Fibroblast of pulmonary artery (primary cell): Measurements from ENCODE around the gene SIX4.

Experiments
- DNase-seq: peaks from one replicate; pipeline ENCODE4 v3.0.0-alpha.2; 2010; ENCODE audit warnings: low read depth
- H3K4me3 ChIP-seq: replicated peaks from 2 replicates; pipeline ENCODE4 v1.5.1; 2011; ENCODE audit warnings: low read depth, mild to moderate bottlenecking, control low read depth, low read length, moderate library complexity
- TF ChIP-seq, protein P1 (sequence below): IDR thresholded peaks from 2 replicates; pipeline ENCODE4 v1.5.1; 2011; ENCODE audit warnings: mild to moderate bottlenecking, control low read depth, low read length, inconsistent platforms; ENCODE audit errors: missing control alignments

SIX4 gene

DNA sequence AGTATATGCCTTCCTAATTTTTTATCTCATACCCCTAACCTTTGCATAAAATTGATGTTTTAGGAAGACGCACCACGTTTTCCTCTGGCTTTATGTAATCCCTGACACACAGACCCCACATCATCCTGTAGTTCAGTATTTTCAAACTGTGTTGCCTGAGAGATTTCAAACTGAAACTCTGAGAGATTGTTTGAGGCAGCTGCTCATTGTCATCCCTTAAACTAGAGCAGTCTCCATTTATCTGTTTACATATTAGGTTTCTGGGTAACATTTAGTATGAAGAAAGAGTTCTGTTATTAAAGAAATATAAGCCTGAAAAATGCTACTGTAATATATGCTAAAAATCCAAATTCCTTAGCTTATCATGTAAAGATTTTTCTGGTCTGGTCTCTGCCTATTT, 34.7 kb upstream of the SIX4 start:
- TF ChIP-seq, protein P1, sequence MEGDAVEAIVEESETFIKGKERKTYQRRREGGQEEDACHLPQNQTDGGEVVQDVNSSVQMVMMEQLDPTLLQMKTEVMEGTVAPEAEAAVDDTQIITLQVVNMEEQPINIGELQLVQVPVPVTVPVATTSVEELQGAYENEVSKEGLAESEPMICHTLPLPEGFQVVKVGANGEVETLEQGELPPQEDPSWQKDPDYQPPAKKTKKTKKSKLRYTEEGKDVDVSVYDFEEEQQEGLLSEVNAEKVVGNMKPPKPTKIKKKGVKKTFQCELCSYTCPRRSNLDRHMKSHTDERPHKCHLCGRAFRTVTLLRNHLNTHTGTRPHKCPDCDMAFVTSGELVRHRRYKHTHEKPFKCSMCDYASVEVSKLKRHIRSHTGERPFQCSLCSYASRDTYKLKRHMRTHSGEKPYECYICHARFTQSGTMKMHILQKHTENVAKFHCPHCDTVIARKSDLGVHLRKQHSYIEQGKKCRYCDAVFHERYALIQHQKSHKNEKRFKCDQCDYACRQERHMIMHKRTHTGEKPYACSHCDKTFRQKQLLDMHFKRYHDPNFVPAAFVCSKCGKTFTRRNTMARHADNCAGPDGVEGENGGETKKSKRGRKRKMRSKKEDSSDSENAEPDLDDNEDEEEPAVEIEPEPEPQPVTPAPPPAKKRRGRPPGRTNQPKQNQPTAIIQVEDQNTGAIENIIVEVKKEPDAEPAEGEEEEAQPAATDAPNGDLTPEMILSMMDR: no peak
- H3K4me3 ChIP-seq: no peak overlapping the region
- no peak for DNase-seq

DNA sequence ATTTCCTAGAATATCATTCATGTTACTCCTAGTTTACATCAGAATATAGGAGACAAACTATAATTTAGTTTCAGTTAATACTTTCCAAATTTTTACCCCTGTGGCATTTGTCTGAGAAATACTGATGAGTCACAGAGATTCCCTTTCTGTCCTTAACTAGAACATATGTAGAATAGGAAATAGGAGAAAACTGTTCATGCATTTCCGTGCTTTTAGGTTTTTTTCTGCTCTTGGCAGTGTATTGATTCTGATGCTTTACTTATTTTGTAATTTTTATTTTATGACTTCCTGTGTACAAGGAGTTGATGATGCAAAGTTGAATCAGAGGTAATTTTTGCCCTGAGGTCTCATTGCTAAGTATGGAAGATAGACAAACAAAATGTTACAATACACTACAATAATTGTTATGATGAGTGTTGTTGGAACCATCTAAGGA, 33.4 kb upstream of the SIX4 start:
- TF ChIP-seq, protein P1: no peak
- peak; percentile 63 for DNase-seq

DNA sequence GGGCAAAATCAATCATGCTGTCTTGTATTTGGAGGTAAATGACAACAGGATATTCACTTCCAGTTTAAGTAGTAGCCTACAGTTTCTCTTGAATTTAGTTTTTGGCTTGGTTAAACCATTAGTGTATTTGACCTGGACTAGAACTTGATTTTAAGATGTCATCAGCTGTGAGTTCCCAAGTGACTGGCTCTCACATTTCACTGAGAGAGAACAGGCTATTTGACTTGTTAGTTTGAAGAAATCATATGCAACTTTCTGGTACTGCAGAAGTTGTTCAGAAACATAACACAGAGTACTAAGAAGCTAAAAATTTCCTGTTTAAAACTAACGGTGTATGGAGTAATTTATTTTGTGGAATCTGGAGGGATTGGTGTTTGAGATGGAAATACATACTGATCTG, 32.7 kb upstream of the SIX4 start:
- peak; percentile 14 for DNase-seq
- TF ChIP-seq, protein P1: no peak

More for the DNA sequence above, 33.4 kb upstream of the SIX4 start:
- no peak overlapping the region for H3K4me3 ChIP-seq

DNA sequence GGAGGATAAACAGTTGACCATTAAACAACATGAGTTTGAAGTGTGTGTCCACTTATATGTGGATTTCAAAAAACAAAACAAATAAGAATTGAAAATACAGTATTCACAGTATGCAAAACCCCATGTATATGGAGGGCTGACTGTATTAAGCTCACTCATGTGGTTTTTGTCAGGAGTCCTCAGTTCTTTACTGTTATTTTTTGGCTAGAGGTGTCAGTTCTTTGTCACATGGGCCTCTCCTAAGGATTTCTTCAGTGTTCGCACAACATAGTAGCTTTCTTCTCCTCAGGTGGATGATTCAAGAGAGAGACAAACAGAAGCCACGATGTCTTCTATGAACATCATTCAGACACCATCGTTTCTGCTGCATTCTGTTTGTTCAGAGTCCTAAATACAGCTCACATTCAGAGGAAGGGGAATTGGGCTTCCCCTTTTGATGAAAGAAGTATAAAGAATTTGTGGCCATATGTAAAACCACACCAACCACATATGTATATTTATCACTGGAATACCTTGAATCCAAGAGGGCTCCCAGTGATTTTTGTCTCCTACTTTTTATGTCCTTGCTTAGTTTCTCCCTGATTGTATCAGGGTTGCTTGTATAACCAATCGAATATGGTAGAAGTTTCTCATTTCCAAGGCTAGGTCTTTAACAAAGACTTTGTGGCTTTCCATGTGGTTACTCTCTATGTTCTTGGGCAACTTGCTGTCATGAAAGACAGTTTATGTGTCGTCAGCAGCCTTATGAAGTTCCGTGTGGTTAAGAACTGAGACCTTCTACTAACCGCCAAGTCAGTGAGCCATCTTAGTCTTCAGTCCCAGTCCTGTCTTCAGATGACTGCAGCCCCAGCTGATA, 29.3 kb upstream of the SIX4 start:
- no peak for DNase-seq
- TF ChIP-seq, protein P1: no peak
- no peak overlapping the region for H3K4me3 ChIP-seq

More for the DNA sequence above, 32.7 kb upstream of the SIX4 start:
- no peak overlapping the region for H3K4me3 ChIP-seq

DNA sequence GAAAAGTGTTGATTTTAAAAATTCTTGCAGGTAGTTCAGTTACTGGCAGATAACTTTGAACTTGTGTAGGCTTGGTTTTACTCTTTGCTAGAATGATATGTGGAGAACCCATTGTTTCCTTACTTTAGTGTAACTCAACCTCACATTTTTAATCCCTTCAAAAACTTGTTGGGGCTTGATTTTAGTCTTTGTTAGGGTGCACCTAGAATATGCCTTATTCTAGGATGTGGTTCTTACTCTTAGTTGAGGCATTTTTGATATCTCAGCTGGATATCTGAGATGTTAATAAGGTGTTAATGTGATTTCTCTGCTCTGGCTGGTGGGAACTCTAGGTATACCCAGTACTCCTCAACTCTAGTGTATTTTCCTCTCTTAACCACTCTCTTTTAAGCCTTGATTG, 20.4 kb upstream of the SIX4 start:
- H3K4me3 ChIP-seq: no peak overlapping the region
- TF ChIP-seq, protein P1: no peak
- DNase-seq: no peak

DNA sequence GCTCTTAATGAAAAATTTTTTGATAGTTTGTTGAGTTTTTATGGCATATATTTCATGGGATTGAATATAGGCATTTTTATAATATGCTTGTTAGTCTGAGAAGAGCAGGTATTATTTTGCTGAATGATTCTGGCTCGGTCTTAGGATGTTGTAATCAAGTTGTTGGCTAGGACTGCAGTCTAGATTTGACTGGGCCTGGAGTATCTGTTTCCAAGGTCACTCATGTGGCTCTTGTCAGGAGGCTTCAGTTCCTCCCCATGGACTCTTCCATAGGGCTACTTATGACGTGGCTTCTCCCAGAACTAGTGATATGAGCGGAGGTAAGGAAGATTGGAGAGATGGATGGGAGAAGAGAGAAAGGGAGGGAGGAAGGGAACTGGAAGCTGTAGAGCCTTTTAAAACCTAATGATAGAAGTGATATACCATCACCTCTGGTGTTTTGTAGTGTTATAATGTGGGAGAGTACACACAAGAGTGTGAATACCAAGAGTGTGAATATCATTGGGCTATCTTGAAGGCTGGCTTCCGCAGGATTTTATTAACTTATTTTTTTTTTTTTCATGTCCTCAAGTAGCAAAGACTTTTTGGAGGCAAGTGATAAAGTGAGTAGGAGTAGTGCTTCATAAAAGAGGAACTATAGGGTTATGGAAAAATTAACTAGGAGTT, 14.8 kb upstream of the SIX4 start:
- H3K4me3 ChIP-seq: no peak overlapping the region
- peak; percentile 26 for DNase-seq
- TF ChIP-seq, protein P1: no peak
